Keratinocyte (primary cell): Measurements from ENCODE around the gene ZNF888. TPM values are rescaled to one million over a fixed set of nuclear protein-coding genes. Genes with fewer than 3 reads are reported as not detected.
"Not testable (repeated sequence)": the region's sequence is repeated elsewhere in the genome, so short reads cannot be mapped to it uniquely, and the experiment has no call there.

ENCODE experiments used
- DNase-seq: peaks from one replicate; pipeline ENCODE4 v3.0.0-alpha.2; 2011; ENCODE audit warnings: low read depth, missing footprints, low spot score
- FAIRE-seq: peaks from 2 replicates; lab custom pipeline; 2011; peaks lifted over from hg19 to GRCh38; lab: Jason Lieb, UNC
- H2AFZ ChIP-seq: 2 replicates; pipeline ENCODE4 v1.6.0; 2012; ENCODE audit warnings: low read length, control low read depth, inconsistent platforms; ENCODE audit not compliant: control insufficient read depth
- H3K27ac ChIP-seq: 2 replicates; pipeline ENCODE4 v1.5.1; 2011; ENCODE audit warnings: low read length; ENCODE audit not compliant: control insufficient read depth, insufficient read depth
- H3K27me3 ChIP-seq: 3 replicates; pipeline ENCODE4 v1.6.0; 2011; ENCODE audit warnings: low read length; ENCODE audit not compliant: control insufficient read depth, insufficient read depth; ENCODE audit errors: extremely low read depth
- H3K36me3 ChIP-seq, 2 experiments: 2 replicates in 1 of 2; 3 replicates in 1 of 2; pipeline ENCODE4 v1.5.1; 2011; ENCODE audit warnings: low read length in 2 of 2, mild to moderate bottlenecking in 1 of 2; ENCODE audit not compliant: control insufficient read depth in 2 of 2, insufficient read depth in 2 of 2; ENCODE audit errors: extremely low read depth in 1 of 2
- H3K4me1 ChIP-seq: 3 replicates; pipeline ENCODE4 v1.5.1; 2011; ENCODE audit warnings: low read length; ENCODE audit not compliant: control insufficient read depth, insufficient read depth; ENCODE audit errors: extremely low read depth
- H3K4me2 ChIP-seq: 3 replicates; pipeline ENCODE4 v1.6.0; 2011; ENCODE audit warnings: low read depth, low read length; ENCODE audit not compliant: control insufficient read depth, insufficient read depth; ENCODE audit errors: extremely low read depth
- H3K4me3 ChIP-seq, 3 experiments: fragments of 200-600 bp in 1 of 3; sonication (generic) in 1 of 3; 2 replicates in 2 of 3; 3 replicates in 1 of 3; pipeline ENCODE4 v1.5.1; 2011 to 2016; ENCODE audit warnings: low read length in 3 of 3, mild to moderate bottlenecking in 3 of 3, control low read depth in 2 of 3, inconsistent platforms in 1 of 3, low read depth in 1 of 3, mixed read lengths in 1 of 3, mixed run types in 1 of 3, moderate library complexity in 1 of 3; ENCODE audit not compliant: control insufficient read depth in 2 of 3, insufficient read depth in 2 of 3; ENCODE audit errors: extremely low read depth in 1 of 3
- H3K79me2 ChIP-seq: 2 replicates; pipeline ENCODE4 v1.6.0; 2012; ENCODE audit warnings: low read length; ENCODE audit not compliant: control insufficient read depth, insufficient read depth
- H3K9ac ChIP-seq: 3 replicates; pipeline ENCODE4 v1.6.0; 2011; ENCODE audit warnings: low read length; ENCODE audit not compliant: control insufficient read depth, insufficient read depth; ENCODE audit errors: extremely low read depth
- H3K9me1 ChIP-seq: 3 replicates; pipeline ENCODE4 v1.6.0; 2011; ENCODE audit warnings: low read length; ENCODE audit not compliant: control insufficient read depth, insufficient read depth; ENCODE audit errors: extremely low read depth
- H3K9me3 ChIP-seq: 2 replicates; pipeline ENCODE4 v1.5.1; 2012; ENCODE audit warnings: low read depth, low read length; ENCODE audit not compliant: control insufficient read depth
- H4K20me1 ChIP-seq: 3 replicates; pipeline ENCODE4 v1.6.0; 2011; ENCODE audit warnings: low read length; ENCODE audit not compliant: control insufficient read depth, insufficient read depth; ENCODE audit errors: extremely low read depth
- EZH2 ChIP-seq: IDR thresholded peaks from one replicate; pipeline ENCODE4 v1.6.1; 2012; ENCODE audit warnings: inconsistent platforms, mild to moderate bottlenecking, low read length, moderate library complexity
- dilution Hi-C: fragments of 300-500 bp; cut with MboI; formaldehyde crosslinking; loops from one replicate; pipeline ENCODE4 v1.7.0; 2020; ENCODE audit warnings: low sequenced_read_pairs; ENCODE audit not compliant: extremely low pct_ligation_motif_present
- polyA plus RNA-seq, 5 experiments: library from polyadenylated mRNA; depleted of rRNA in 3 of 5; stranded (reverse) in 3 of 5; stranded (forward) in 1 of 5; unstranded in 1 of 5; fragments of >200 nt; gene quantifications; 1 replicate in 1 of 5; 2 replicates in 3 of 5; 3 replicates in 1 of 5; pipeline versions ENCODE4 v1.2.1 to v1.2.3, GENCODE V29; 2011 to 2012; ENCODE audit warnings: missing spikeins in 2 of 5, low read depth in 1 of 5, low replicate concordance in 1 of 5
- TF ChIP-seq, protein P1 (sequence below), 3 experiments: IDR thresholded peaks in 1 of 3; conservative IDR thresholded peaks in 1 of 3; optimal IDR thresholded peaks in 1 of 3; 2 replicates in 2 of 3; 3 replicates in 1 of 3; pipeline versions ENCODE3 to v1.5.1; 2011; ENCODE audit warnings: low read length in 3 of 3, mild to moderate bottlenecking in 3 of 3, moderate library complexity in 2 of 3, control low read depth in 1 of 3, inconsistent platforms in 1 of 3; ENCODE audit not compliant: insufficient read depth in 2 of 3; ENCODE audit errors: extremely low read depth in 1 of 3

ZNF888 gene
- polyA plus RNA-seq, 1 donor (not counting 4 experiments of a cell fraction or from before 2014, with no cell fraction given) = 3.1 TPM

DNA sequence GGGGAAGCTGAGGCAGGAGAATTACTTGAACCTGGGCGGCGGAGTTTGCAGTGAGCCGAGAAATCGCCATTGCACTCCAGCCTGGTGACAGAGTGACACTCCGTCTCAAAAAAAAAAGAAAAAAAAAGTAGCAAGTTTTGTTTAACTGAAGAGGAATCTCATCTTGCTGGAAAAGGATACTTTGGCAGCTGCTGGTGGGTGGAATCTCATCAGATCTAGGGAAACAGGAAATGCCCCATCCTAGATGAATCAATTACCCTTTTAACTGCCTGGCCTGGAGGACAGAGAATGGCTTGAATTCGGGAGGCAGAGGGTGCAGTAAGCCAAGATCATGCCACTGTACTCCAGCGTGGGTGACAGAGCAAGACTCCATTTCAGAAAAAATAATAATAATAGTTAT is 34.2 kb downstream of the ZNF888 start:
- no peak for TF ChIP-seq EZH2
- TF ChIP-seq, protein P1, sequence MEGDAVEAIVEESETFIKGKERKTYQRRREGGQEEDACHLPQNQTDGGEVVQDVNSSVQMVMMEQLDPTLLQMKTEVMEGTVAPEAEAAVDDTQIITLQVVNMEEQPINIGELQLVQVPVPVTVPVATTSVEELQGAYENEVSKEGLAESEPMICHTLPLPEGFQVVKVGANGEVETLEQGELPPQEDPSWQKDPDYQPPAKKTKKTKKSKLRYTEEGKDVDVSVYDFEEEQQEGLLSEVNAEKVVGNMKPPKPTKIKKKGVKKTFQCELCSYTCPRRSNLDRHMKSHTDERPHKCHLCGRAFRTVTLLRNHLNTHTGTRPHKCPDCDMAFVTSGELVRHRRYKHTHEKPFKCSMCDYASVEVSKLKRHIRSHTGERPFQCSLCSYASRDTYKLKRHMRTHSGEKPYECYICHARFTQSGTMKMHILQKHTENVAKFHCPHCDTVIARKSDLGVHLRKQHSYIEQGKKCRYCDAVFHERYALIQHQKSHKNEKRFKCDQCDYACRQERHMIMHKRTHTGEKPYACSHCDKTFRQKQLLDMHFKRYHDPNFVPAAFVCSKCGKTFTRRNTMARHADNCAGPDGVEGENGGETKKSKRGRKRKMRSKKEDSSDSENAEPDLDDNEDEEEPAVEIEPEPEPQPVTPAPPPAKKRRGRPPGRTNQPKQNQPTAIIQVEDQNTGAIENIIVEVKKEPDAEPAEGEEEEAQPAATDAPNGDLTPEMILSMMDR (optimal IDR thresholded peaks at IDR 0.05 in 1 of 3, IDR thresholded peaks at IDR 0.05 in 1 of 3, conservative IDR thresholded peaks at IDR 0.05 in 1 of 3; ENCODE audit: extremely low read depth in 1 of 3, insufficient read depth in 2 of 3, low read length in 3 of 3) = no peak
- no peaks in the 10 kb centered on the region for H3K27me3 ChIP-seq
- no peak overlapping the region for H3K4me2 ChIP-seq
- H3K9me3 ChIP-seq = peaks cover 8% of the 10 kb centered on the region
- no peaks in the 10 kb centered on the region for H3K4me1 ChIP-seq
- H3K27ac ChIP-seq = no peak overlapping the region
- no peak overlapping the region for H2AFZ ChIP-seq
- DNase-seq (no peak), FAIRE-seq (no peak)
- no peak overlapping the region for H3K9ac ChIP-seq
- H3K36me3 ChIP-seq = peaks cover 9 to 21% of the 10 kb centered on the region in 2 experiments
- peaks cover 6% of the 10 kb centered on the region for H3K79me2 ChIP-seq
- dilution Hi-C loops = no loop called here
- no peaks in the 10 kb centered on the region for H3K9me1 ChIP-seq
- H4K20me1 ChIP-seq = no peaks in the 10 kb centered on the region
- H3K4me3 ChIP-seq = no peak overlapping the region

DNA sequence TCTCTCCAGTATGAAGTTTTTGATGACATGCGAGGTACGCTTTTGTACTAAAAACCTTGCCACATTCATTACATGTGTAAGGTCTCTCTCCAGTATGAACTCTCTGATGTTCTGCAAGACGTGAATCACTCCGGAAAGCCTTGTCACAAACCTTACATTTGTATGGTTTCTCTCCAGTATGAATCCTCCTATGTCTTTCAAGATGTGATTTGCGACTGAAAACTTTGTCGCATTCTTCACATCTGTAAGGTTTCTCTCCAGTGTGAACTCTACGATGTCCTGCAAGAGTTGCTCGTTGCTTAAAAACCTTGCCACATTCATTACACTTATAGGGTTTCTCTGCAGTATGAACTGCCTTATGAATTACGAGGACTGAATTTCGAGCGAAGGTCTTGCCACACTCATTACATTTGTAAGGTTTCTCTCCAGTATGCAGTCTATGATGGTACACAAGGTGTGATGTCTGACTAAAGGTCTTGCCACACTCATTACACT is 42.3 kb downstream of the ZNF888 start:
- dilution Hi-C loops = no loop called here
- no peaks in the 10 kb centered on the region for H3K27me3 ChIP-seq
- peaks cover 16 to 27% of the 10 kb centered on the region in 2 experiments for H3K36me3 ChIP-seq
- H3K4me1 ChIP-seq = no peaks in the 10 kb centered on the region
- no peak overlapping the region for H3K4me3 ChIP-seq
- H3K79me2 ChIP-seq = no peaks in the 10 kb centered on the region
- peaks cover 49% of the 10 kb centered on the region for H3K9me3 ChIP-seq
- no peaks in the 10 kb centered on the region for H3K9me1 ChIP-seq
- no peaks in the 10 kb centered on the region for H4K20me1 ChIP-seq
- DNase-seq (no peak), FAIRE-seq (no peak)
- no peak overlapping the region for H3K9ac ChIP-seq
- H3K27ac ChIP-seq = no peak overlapping the region
- no peak overlapping the region for H3K4me2 ChIP-seq
- H2AFZ ChIP-seq = no peak overlapping the region
- TF ChIP-seq, protein P1 (optimal IDR thresholded peaks at IDR 0.05 in 1 of 3, IDR thresholded peaks at IDR 0.05 in 1 of 3, conservative IDR thresholded peaks at IDR 0.05 in 1 of 3; ENCODE audit: extremely low read depth in 1 of 3, insufficient read depth in 2 of 3, low read length in 3 of 3) = no peak
- TF ChIP-seq EZH2 = no peak

DNA sequence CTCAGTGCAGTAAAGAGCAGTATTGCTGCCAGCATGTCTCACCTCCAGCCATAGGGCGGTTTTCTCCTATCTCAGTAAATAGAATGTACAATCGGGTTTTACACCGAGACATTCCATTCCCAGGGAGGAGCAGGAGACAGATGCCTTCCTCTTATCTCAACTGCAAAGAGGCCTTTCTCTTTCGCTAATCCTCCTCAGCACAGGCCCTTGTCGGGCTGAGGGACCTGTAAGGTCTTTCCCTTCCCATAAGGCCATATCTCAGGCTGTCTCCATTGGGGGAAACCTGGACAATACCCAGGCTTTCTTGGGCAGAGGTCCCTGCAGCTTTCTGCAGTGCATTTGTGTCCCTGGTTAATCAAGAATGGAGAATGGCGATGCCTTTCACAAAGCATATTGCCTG is 50.2 kb downstream of the ZNF888 start:
- H2AFZ ChIP-seq, H3K27ac ChIP-seq, H3K9me3 ChIP-seq, H3K27me3 ChIP-seq, H3K9ac ChIP-seq, H4K20me1 ChIP-seq, FAIRE-seq, H3K4me1 ChIP-seq, dilution Hi-C loops, H3K4me3 ChIP-seq, H3K79me2 ChIP-seq, H3K9me1 ChIP-seq, H3K36me3 ChIP-seq, H3K4me2 ChIP-seq, DNase-seq: not testable (repeated sequence)
